HEK293T (cell line): ENCODE results near the gene COL20A1.

Source experiments
- BHLHE40 ChIP-seq: fragments of 450-650 bp; IDR thresholded peaks from 2 replicates; pipeline ENCODE4 v1.6.1; 2016; ENCODE audit warnings: mild to moderate bottlenecking, moderate library complexity, borderline replicate concordance
- CTBP1 ChIP-seq: fragments of 450-650 bp; IDR thresholded peaks from 2 replicates; pipeline ENCODE4 v1.6.1; 2016; ENCODE audit warnings: borderline replicate concordance
- ELF4 ChIP-seq: fragments of 450-650 bp; IDR thresholded peaks from 2 replicates; pipeline ENCODE4 v1.6.1; 2017; ENCODE audit warnings: antibody characterized with exemption
- FOXK2 ChIP-seq: fragments of 450-650 bp; IDR thresholded peaks from 2 replicates; pipeline ENCODE4 v1.6.1; 2016; ENCODE audit warnings: mild to moderate bottlenecking
- FOXM1 ChIP-seq: fragments of 450-650 bp; IDR thresholded peaks from 2 replicates; pipeline ENCODE4 v1.6.1; 2017; ENCODE audit warnings: mild to moderate bottlenecking, borderline replicate concordance
- HDGF ChIP-seq: fragments of 450-650 bp; IDR thresholded peaks from 2 replicates; pipeline ENCODE4 v1.6.1; 2017; ENCODE audit warnings: antibody characterized with exemption, borderline replicate concordance
- NFRKB ChIP-seq: fragments of 450-650 bp; IDR thresholded peaks from 2 replicates; pipeline ENCODE4 v1.6.1; 2016; ENCODE audit warnings: mild to moderate bottlenecking, moderate library complexity
- SP1 ChIP-seq: fragments of 450-650 bp; IDR thresholded peaks from 2 replicates; pipeline ENCODE4 v1.6.1; 2017
- SUZ12 ChIP-seq: fragments of 450-650 bp; IDR thresholded peaks from 2 replicates; pipeline ENCODE4 v1.6.1; 2016; ENCODE audit warnings: mild to moderate bottlenecking
- ZNF384 ChIP-seq: fragments of 450-650 bp; IDR thresholded peaks from 2 replicates; pipeline ENCODE4 v1.6.1; 2016
- TF ChIP-seq, protein P1 (sequence below): fragments of 450-650 bp; IDR thresholded peaks from 2 replicates; pipeline ENCODE4 v1.6.1; 2016

DNA sequence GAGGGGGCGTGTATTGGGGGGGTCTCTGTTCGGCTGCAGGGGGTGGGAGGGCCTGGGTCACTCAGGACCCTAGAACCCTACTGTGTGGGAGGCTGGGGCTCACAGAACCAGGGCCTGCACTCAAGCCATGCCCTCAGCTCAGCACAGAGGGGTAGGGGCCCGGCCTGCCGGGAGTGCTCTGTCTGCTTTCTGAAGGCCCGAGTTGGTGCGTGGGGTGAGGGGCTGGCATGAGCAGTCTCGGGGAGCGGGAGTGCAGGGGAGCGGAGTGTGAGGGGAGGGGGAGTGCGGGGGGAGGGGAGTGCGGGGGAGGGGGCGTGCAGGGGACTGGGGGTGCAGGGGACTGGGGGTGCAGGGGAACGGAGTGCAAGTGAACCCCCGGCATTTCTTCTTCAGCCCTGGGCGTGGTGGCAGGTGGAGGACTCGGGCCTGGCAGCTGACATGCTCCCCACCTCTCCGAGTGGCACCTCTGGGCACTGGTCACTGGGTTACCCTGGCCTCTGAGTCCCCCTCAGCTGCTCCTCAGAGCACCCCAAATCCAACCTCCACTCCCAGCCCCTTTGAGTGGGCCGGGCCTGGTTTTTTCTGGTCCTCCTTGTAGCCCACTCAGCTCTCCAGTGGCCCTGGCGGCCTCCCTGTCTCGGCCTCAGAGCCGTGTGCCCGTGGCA is 1.0 kb downstream of the COL20A1 start:
- no peak for TF ChIP-seq HDGF
- no peak for TF ChIP-seq BHLHE40
- TF ChIP-seq SP1: no peak
- TF ChIP-seq FOXM1: no peak
- no peak for TF ChIP-seq SUZ12
- TF ChIP-seq ELF4: no peak
- no peak for TF ChIP-seq FOXK2
- no peak for TF ChIP-seq NFRKB
- TF ChIP-seq ZNF384: no peak
- TF ChIP-seq CTBP1: no peak
- TF ChIP-seq, protein P1, sequence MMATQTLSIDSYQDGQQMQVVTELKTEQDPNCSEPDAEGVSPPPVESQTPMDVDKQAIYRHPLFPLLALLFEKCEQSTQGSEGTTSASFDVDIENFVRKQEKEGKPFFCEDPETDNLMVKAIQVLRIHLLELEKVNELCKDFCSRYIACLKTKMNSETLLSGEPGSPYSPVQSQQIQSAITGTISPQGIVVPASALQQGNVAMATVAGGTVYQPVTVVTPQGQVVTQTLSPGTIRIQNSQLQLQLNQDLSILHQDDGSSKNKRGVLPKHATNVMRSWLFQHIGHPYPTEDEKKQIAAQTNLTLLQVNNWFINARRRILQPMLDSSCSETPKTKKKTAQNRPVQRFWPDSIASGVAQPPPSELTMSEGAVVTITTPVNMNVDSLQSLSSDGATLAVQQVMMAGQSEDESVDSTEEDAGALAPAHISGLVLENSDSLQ: no peak
